Heart left ventricle (tissue), 13 donors: ENCODE results near the gene LGALS14.

Experiments
- CTCF ChIP-seq, 12 donors: fragments of 200-600 bp; sonication (generic) in 4 of 12; IDR thresholded peaks; one replicate each; pipeline versions ENCODE4 v1.5.0 to v1.8.0; 2018 to 2022; ENCODE audit warnings: antibody characterized with exemption in 12 of 12, mild to moderate bottlenecking in 5 of 12
- POLR2A ChIP-seq, 2 donors: fragments of 450-650 bp; IDR thresholded peaks; one replicate each; pipeline ENCODE4 v1.6.1; 2017; ENCODE audit warnings: antibody characterized with exemption in 2 of 2, mild to moderate bottlenecking in 2 of 2, moderate library complexity in 2 of 2
- donor health status: ischemic (EF 13 %, LVEDD 7.1; RV severe dilation, severe dysfunction).
- donor health status: DM: no; HTN: yes; CAD: no.
- donor health status: DM: no; HTN: no; CAD: no.
- donor health status: ischemic (EF 25% LVEDD 6.9; RV normal size, moderate dysfunction).
- donor health status: ischemic (EF 25% LVEDD 5.7; RV mildly dilated, moderate dysfunction).
- donor health status: ischemic (EF 35%, LVEDD 5.7; RV mildly dilated, moderate dysfunction).
- donor health status: nonischemic (EF 11% LVEDD 7.7; RV severe dilation, severe dysfunction).
- donor health status: DM: yes; HTN: yes; CAD: no.
- donor health status: PGD.
- donor health status: ischemic (EF 29% LVEDD 5.4; RV normal size, mild dysfunction).
- donor health status: nonischemic (EF 23%, LVEDD 6.1; RV moderate dilation, normal function).

DNA sequence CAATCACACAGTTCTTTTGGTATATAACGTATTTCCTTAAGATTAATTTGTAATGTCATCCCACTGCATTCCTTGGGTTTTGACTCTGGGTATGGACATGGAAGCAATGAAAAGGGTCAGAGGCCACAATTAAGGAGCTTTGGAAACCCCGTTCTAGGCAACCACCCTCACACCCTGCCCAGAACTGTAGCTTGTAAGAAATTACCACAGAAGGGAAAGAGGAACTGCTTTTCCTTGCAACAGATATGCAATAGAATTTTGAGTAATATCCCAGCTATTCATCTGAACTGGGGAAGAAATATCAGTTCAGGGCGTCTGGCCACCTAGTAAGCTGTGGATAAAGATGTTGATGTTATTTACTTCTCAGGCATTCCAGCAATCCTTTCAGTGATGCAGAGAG lies 34.5 kb downstream of the LGALS14 start:
- no peak for TF ChIP-seq CTCF (IDR thresholded peaks at IDR 0.05)
- no peak for TF ChIP-seq POLR2A (IDR thresholded peaks at IDR 0.05)
